Right lobe of liver (tissue), 4 donors: ENCODE results near the gene DLEC1.

ENCODE experiments used
- POLR2A ChIP-seq: fragments of 450-650 bp; IDR thresholded peaks from one replicate; pipeline ENCODE4 v1.6.1; 2017; ENCODE audit warnings: antibody characterized with exemption, mild to moderate bottlenecking
- TF ChIP-seq, protein P1 (sequence below), 4 donors: fragments of 200-600 bp in 3 of 4; fragments of 450-650 bp in 1 of 4; IDR thresholded peaks; one replicate each; pipeline versions ENCODE4 v1.5.1 to v1.8.0; 2016 to 2022; ENCODE audit warnings: antibody characterized with exemption in 4 of 4, mild to moderate bottlenecking in 2 of 4
- donor health status: DM: no; HTN: no; CAD: no.
- donor health status: DM: no; HTN: no; CAD: no.
- donor health status: DM: no; HTN: yes; CAD: no.

DNA sequence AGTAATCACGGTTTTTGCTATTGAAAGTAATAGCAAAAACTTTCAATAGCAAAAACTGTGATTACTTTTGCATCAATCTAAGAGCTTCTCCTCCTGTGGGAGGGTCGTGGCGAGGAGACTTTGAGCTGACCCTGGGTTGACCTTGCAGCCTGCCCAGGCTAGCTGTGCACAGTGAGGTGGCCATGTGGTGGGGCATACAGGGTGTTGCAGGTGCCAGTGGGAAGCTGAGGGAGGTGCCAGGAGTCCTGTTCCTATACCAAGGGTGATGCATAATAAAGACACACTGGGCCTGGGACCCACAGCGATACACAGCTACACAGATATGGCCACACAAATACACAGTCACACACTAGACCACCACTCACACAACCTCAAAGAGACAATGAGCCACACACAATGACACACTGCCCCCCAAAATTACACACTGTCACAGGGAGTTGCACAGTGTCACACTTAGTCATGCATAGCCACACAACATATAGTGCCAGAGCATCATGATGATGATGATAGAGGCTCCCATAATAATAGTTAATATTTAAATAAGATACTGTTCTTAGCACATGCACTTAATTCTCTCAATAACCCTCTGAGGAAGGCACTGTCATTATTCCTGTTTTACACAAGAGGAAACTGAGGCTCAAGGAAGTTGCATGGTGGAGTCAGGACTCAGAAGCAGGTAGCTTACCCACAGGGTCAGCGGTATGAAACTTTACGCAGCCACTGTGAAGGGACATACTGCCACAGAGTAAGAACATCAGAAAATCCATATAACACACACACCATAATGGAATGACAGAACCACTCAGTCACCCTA is 15.9 kb upstream of the DLEC1 start:
- TF ChIP-seq, protein P1, sequence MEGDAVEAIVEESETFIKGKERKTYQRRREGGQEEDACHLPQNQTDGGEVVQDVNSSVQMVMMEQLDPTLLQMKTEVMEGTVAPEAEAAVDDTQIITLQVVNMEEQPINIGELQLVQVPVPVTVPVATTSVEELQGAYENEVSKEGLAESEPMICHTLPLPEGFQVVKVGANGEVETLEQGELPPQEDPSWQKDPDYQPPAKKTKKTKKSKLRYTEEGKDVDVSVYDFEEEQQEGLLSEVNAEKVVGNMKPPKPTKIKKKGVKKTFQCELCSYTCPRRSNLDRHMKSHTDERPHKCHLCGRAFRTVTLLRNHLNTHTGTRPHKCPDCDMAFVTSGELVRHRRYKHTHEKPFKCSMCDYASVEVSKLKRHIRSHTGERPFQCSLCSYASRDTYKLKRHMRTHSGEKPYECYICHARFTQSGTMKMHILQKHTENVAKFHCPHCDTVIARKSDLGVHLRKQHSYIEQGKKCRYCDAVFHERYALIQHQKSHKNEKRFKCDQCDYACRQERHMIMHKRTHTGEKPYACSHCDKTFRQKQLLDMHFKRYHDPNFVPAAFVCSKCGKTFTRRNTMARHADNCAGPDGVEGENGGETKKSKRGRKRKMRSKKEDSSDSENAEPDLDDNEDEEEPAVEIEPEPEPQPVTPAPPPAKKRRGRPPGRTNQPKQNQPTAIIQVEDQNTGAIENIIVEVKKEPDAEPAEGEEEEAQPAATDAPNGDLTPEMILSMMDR (IDR thresholded peaks at IDR 0.05): no peak
- no peak for TF ChIP-seq POLR2A
